PC-3 (cell line): Measurements from ENCODE around the gene CTF1.

Experiments used
- CTCF ChIP-seq: fragments of 300-600 bp; sonication (generic); conservative IDR thresholded peaks from 2 replicates; pipeline ENCODE4 v1.5.1; 2017; ENCODE audit warnings: antibody characterized with exemption, low read depth, mild to moderate bottlenecking, low read length
- EZH2 ChIP-seq: fragments of 300-600 bp; sonication (generic); IDR thresholded peaks from one replicate; pipeline ENCODE4 v1.6.1; 2017; ENCODE audit warnings: antibody characterized with exemption, mild to moderate bottlenecking, low read length; ENCODE audit not compliant: unreplicated experiment
- EZH2phosphoT487 ChIP-seq: fragments of 300-600 bp; sonication (generic); IDR thresholded peaks from 2 replicates; pipeline ENCODE4 v1.6.1; 2018; ENCODE audit warnings: mild to moderate bottlenecking, antibody characterized with exemption, low read length, borderline replicate concordance

- TF ChIP-seq CTCF = no peak
- TF ChIP-seq EZH2phosphoT487 = no peak
- TF ChIP-seq EZH2 = no peak
These were observed 51.6 kb downstream of the CTF1 start for GRCh38 chr16:30947859-30948666.
